Measurements from ENCODE around the gene YY1.

DNA sequence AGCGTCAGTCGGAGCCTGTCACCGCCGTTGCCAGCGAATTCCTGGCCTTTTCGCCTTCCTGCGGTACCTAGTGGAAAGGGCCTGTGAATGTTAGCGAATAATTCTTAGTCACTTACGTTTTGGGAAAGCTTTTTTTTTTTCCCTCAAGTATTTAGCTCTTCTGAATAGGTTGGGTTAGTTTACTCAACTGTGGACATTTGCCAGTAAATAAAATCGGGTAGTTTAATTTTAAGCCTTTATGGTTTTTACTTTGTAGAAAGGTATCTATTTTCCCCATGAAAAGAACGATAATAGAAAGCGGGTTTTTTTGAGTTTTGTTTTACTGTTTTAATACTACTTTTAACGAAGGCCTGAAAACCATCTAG lies 1.7 kb downstream of the YY1 start:
- TF ChIP-seq, protein P1, sequence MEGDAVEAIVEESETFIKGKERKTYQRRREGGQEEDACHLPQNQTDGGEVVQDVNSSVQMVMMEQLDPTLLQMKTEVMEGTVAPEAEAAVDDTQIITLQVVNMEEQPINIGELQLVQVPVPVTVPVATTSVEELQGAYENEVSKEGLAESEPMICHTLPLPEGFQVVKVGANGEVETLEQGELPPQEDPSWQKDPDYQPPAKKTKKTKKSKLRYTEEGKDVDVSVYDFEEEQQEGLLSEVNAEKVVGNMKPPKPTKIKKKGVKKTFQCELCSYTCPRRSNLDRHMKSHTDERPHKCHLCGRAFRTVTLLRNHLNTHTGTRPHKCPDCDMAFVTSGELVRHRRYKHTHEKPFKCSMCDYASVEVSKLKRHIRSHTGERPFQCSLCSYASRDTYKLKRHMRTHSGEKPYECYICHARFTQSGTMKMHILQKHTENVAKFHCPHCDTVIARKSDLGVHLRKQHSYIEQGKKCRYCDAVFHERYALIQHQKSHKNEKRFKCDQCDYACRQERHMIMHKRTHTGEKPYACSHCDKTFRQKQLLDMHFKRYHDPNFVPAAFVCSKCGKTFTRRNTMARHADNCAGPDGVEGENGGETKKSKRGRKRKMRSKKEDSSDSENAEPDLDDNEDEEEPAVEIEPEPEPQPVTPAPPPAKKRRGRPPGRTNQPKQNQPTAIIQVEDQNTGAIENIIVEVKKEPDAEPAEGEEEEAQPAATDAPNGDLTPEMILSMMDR (IDR thresholded peaks at IDR 0.05) = no peak
- TF ChIP-seq POLR2A (IDR thresholded peaks at IDR 0.05) = no peak

All from uterus (tissue), 2 donors.